H9 (cell line): Measurements from ENCODE around the gene CCNQ. TPM values are rescaled to one million over a fixed set of nuclear protein-coding genes. Genes with fewer than 3 reads are reported as not detected.

Experiments
- DNase-seq: peaks from one replicate; pipeline ENCODE4 v3.0.0-alpha.2; 2017
- H2AFZ ChIP-seq: one replicate; pipeline ENCODE4 v1.6.1; 2013; ENCODE audit warnings: mild to moderate bottlenecking, low read length, control low read depth, moderate library complexity
- H2AK5ac ChIP-seq: 2 replicates; pipeline ENCODE4 v1.6.1; 2013; ENCODE audit warnings: low read length, control low read depth, mixed read lengths; ENCODE audit not compliant: insufficient read length
- H2BK120ac ChIP-seq: one replicate; pipeline ENCODE4 v1.6.1; 2013; ENCODE audit warnings: low read depth, mild to moderate bottlenecking, low read length, control low read depth, inconsistent platforms; ENCODE audit not compliant: poor library complexity, severe bottlenecking
- H2BK12ac ChIP-seq: 2 replicates; pipeline ENCODE4 v1.6.1; 2013; ENCODE audit warnings: low read length, control low read depth, mixed read lengths, low read depth; ENCODE audit not compliant: insufficient read length
- H2BK15ac ChIP-seq: 2 replicates; pipeline ENCODE4 v1.6.1; 2013; ENCODE audit warnings: low read depth, low read length, control low read depth
- H2BK20ac ChIP-seq: one replicate; pipeline ENCODE4 v1.6.1; 2013; ENCODE audit warnings: low read depth, mild to moderate bottlenecking, low read length, control low read depth, inconsistent platforms; ENCODE audit not compliant: poor library complexity, severe bottlenecking
- H2BK5ac ChIP-seq: 2 replicates; pipeline ENCODE4 v1.6.1; 2013; ENCODE audit warnings: low read length, control low read depth, mixed read lengths; ENCODE audit not compliant: insufficient read length
- H3K14ac ChIP-seq: 2 replicates; pipeline ENCODE4 v1.6.1; 2013; ENCODE audit warnings: low read length, control low read depth; ENCODE audit not compliant: insufficient read depth
- H3K18ac ChIP-seq: 2 replicates; pipeline ENCODE4 v1.6.1; 2013; ENCODE audit warnings: low read depth, mild to moderate bottlenecking, mixed read lengths, low read length, control low read depth; ENCODE audit not compliant: insufficient read length
- H3K23ac ChIP-seq: 2 replicates; pipeline ENCODE4 v1.6.1; 2013; ENCODE audit warnings: low read length, control low read depth, mixed read lengths, low read depth; ENCODE audit not compliant: insufficient read length
- H3K23me2 ChIP-seq: 2 replicates; pipeline ENCODE4 v1.6.1; 2013; ENCODE audit warnings: low read depth, mild to moderate bottlenecking, mixed read lengths, low read length, control low read depth; ENCODE audit not compliant: insufficient read length, poor library complexity, severe bottlenecking
- H3K27ac ChIP-seq: 2 replicates; pipeline ENCODE4 v1.5.1; 2013; ENCODE audit warnings: low read length, control low read depth, mixed read lengths, low read depth; ENCODE audit not compliant: insufficient read length
- H3K27me3 ChIP-seq: 2 replicates; pipeline ENCODE4 v1.6.1; 2013; ENCODE audit warnings: low read length, control low read depth, inconsistent platforms; ENCODE audit not compliant: insufficient read depth
- H3K4ac ChIP-seq: 2 replicates; pipeline ENCODE4 v1.6.1; 2013; ENCODE audit warnings: low read depth, mild to moderate bottlenecking, control low read depth, inconsistent platforms, low read length, moderate library complexity
- H3K4me1 ChIP-seq: 2 replicates; pipeline ENCODE4 v1.6.1; 2013; ENCODE audit warnings: low read length, control low read depth, inconsistent platforms; ENCODE audit not compliant: insufficient read depth
- H3K4me2 ChIP-seq: 2 replicates; pipeline ENCODE4 v1.6.1; 2013; ENCODE audit warnings: low read length, control low read depth, mixed read lengths; ENCODE audit not compliant: insufficient read length, insufficient read depth
- H3K56ac ChIP-seq: 2 replicates; pipeline ENCODE4 v1.6.1; 2013; ENCODE audit warnings: low read depth, mild to moderate bottlenecking, mixed read lengths, low read length, control low read depth; ENCODE audit not compliant: insufficient read length
- H3K79me1 ChIP-seq: 2 replicates; pipeline ENCODE4 v1.6.1; 2013; ENCODE audit warnings: low read depth, mild to moderate bottlenecking, moderate library complexity, low read length, control low read depth, inconsistent platforms; ENCODE audit not compliant: insufficient read depth, poor library complexity, severe bottlenecking
- H3K79me2 ChIP-seq: 2 replicates; pipeline ENCODE4 v1.6.1; 2013; ENCODE audit warnings: low read length, control low read depth, inconsistent platforms; ENCODE audit not compliant: insufficient read depth
- H3K9ac ChIP-seq: 2 replicates; pipeline ENCODE4 v1.6.1; 2013; ENCODE audit warnings: low read length, control low read depth, mixed read lengths; ENCODE audit not compliant: insufficient read length; ENCODE audit errors: extremely low read depth
- H3K9me3 ChIP-seq: one replicate; pipeline ENCODE4 v1.6.1; 2013; ENCODE audit warnings: low read depth, low read length, inconsistent platforms; ENCODE audit not compliant: control insufficient read depth
- H3T11ph ChIP-seq: one replicate; pipeline ENCODE4 v1.6.1; 2013; ENCODE audit warnings: mild to moderate bottlenecking, low read length, control low read depth, inconsistent platforms
- H4K20me1 ChIP-seq: one replicate; pipeline ENCODE4 v1.6.1; 2013; ENCODE audit not compliant: control insufficient read depth, insufficient read length, insufficient read depth
- H4K5ac ChIP-seq: 2 replicates; pipeline ENCODE4 v1.6.1; 2013; ENCODE audit warnings: low read depth, mild to moderate bottlenecking, mixed read lengths, low read length, control low read depth; ENCODE audit not compliant: insufficient read length
- H4K8ac ChIP-seq: replicated peaks from 2 replicates; pipeline ENCODE4 v1.6.1; 2013; ENCODE audit warnings: low read length, control low read depth, mixed read lengths, low read depth; ENCODE audit not compliant: insufficient read length
- H4K91ac ChIP-seq: 2 replicates; pipeline ENCODE4 v1.6.1; 2013; ENCODE audit warnings: low read depth, mild to moderate bottlenecking, moderate library complexity, mixed read lengths, low read length, control low read depth; ENCODE audit not compliant: insufficient read length
- H3K27ac Mint-ChIP-seq, 3 experiments: 2 replicates in 2 of 3; 3 replicates in 1 of 3; pipeline ENCODE4 v1.8.0; 2020 to 2021; ENCODE audit warnings: mixed read lengths in 3 of 3, mild to moderate bottlenecking in 1 of 3, moderate library complexity in 1 of 3
- H3K27me3 Mint-ChIP-seq: 2 replicates; pipeline ENCODE4 v1.8.0; 2021; ENCODE audit warnings: low read depth, mild to moderate bottlenecking, moderate library complexity, mixed read lengths
- H3K36me3 Mint-ChIP-seq, 3 experiments: 2 replicates in 2 of 3; 3 replicates in 1 of 3; pipeline ENCODE4 v1.8.0; 2020 to 2021; ENCODE audit warnings: low read depth in 3 of 3, mixed read lengths in 3 of 3; ENCODE audit not compliant: insufficient read depth in 1 of 3
- H3K4me1 Mint-ChIP-seq, 2 experiments: 2 replicates each; pipeline ENCODE4 v1.8.0; 2020; ENCODE audit warnings: mixed read lengths in 2 of 2
- H3K4me3 Mint-ChIP-seq, 2 experiments: 2 replicates in 1 of 2; 3 replicates in 1 of 2; pipeline ENCODE4 v1.8.0; 2020 to 2021; ENCODE audit warnings: mild to moderate bottlenecking in 2 of 2, mixed read lengths in 2 of 2, moderate library complexity in 1 of 2
- H3K9me3 Mint-ChIP-seq, 2 experiments: 2 replicates in 1 of 2; 3 replicates in 1 of 2; pipeline ENCODE4 v1.8.0; 2020; ENCODE audit warnings: mild to moderate bottlenecking in 2 of 2, mixed read lengths in 2 of 2, moderate library complexity in 1 of 2
- WGBS: extraction: QIAGEN DNeasy Blood & Tissue Kit; methylation state at CpG from one replicate; pipeline ENCODE4 v1.1.7; 2013; ENCODE audit warnings: missing lambda C conversion rate, low lambda C conversion rate, mixed read lengths; ENCODE audit not compliant: insufficient read length; ENCODE audit errors: extremely low coverage; 5-methylcytosine and 5-hydroxymethylcytosine counted together
- total RNA-seq: library from RNA; stranded (reverse); gene quantifications from 2 replicates; pipeline ENCODE4 v1.2.1, GENCODE V29; 2021
- TF ChIP-seq, protein P1 (sequence below): fragments of 200-600 bp; sonication (generic); conservative IDR thresholded peaks from 3 replicates; pipeline ENCODE4 v1.8.0; 2021; ENCODE audit warnings: antibody characterized with exemption, mild to moderate bottlenecking

The CCNQ gene
- total RNA-seq, 1 experiment from 2014 or later, result 18.4 TPM

DNA sequence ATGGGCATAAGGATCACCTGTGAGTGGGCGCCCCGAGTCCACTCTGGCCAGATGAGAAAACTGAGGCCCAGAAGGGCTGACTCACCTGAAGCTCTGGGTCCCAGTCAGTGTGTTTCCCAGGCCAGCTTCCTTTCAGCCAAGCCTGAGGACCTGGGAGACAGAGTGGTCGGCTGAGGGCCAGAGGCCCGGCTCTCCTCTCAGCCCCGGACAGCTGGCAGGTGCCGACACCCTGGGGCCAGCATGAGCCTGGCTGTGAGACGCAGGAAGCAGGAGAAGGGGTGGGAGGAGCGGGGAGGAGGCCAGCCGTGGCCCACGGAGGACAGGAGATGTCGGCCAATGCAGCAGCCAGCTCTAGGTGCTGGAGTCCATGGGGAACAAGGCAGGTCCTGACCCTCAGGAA lies 52.6 kb downstream of the CCNQ start:
- Histone ChIP-seq H2BK20ac (no peak overlapping the region), H3K18ac (no peak overlapping the region), H3K4ac (no peak overlapping the region), H3K27me3 (no peaks in the 10 kb centered on the region), H3K23me2 (peaks cover 3% of the 10 kb centered on the region), H2BK120ac (no peak overlapping the region), H2AK5ac (no peak overlapping the region), H3K79me2 (no peaks in the 10 kb centered on the region), H3K27ac (no peak overlapping the region), H4K8ac (no peak overlapping the region), H4K20me1 (no peaks in the 10 kb centered on the region), H3K79me1 (no peaks in the 10 kb centered on the region), H2AFZ (no peak overlapping the region), H4K91ac (no peak overlapping the region), H3K4me2 (no peak overlapping the region), H3K23ac (no peak overlapping the region), H3K4me1 (no peaks in the 10 kb centered on the region), H3K56ac (no peak overlapping the region), H2BK5ac (no peak overlapping the region), H3K14ac (no peak overlapping the region; the same call in 1 of the 2 replicates), H3K9me3 (peaks cover 42% of the 10 kb centered on the region), H4K5ac (no peak overlapping the region), H2BK12ac (no peak overlapping the region), H3K9ac (no peak overlapping the region), H2BK15ac (no peak overlapping the region), H3T11ph (no peak overlapping the region)
- Mint-ChIP-seq H3K4me3 (no peak overlapping the region), H3K27ac (no peak overlapping the region), H3K27me3 (peaks cover 3% of the 10 kb centered on the region; the same call in 1 of the 2 replicates), H3K36me3 (peaks cover 0 to 8% (median 0%) of the 10 kb centered on the region in 3 experiments; a peak in 3 of 7 replicates), H3K4me1 (peaks cover 0 to 7% of the 10 kb centered on the region in 2 experiments; a peak in 1 of 4 replicates), H3K9me3 (peaks cover 57 to 66% of the 10 kb centered on the region in 2 experiments)
- no peak for DNase-seq
- TF ChIP-seq, protein P1, sequence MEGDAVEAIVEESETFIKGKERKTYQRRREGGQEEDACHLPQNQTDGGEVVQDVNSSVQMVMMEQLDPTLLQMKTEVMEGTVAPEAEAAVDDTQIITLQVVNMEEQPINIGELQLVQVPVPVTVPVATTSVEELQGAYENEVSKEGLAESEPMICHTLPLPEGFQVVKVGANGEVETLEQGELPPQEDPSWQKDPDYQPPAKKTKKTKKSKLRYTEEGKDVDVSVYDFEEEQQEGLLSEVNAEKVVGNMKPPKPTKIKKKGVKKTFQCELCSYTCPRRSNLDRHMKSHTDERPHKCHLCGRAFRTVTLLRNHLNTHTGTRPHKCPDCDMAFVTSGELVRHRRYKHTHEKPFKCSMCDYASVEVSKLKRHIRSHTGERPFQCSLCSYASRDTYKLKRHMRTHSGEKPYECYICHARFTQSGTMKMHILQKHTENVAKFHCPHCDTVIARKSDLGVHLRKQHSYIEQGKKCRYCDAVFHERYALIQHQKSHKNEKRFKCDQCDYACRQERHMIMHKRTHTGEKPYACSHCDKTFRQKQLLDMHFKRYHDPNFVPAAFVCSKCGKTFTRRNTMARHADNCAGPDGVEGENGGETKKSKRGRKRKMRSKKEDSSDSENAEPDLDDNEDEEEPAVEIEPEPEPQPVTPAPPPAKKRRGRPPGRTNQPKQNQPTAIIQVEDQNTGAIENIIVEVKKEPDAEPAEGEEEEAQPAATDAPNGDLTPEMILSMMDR, result no peak
- WGBS, result no CpG with 5 or more reads among the region's 11 CpGs
